Body of pancreas (tissue), 4 donors: Measurements from ENCODE around the gene CTNNA2.

Experiments
- CTCF ChIP-seq, 7 experiments: fragments of 450-650 bp in 4 of 7; fragments of 200-600 bp in 3 of 7; sonication (generic) in 3 of 7; IDR thresholded peaks; one replicate each; pipeline ENCODE4 v1.5.1; 2016 to 2019; ENCODE audit warnings: antibody characterized with exemption in 7 of 7
- POLR2A ChIP-seq, 3 donors: fragments of 450-650 bp; IDR thresholded peaks; one replicate each; pipeline ENCODE4 v1.6.1; 2016; ENCODE audit warnings: antibody characterized with exemption in 3 of 3, mild to moderate bottlenecking in 2 of 3

- TF ChIP-seq POLR2A (IDR thresholded peaks at IDR 0.05) (no peak), CTCF (IDR thresholded peaks at IDR 0.05) (no peak)
Measured at GRCh38 chr2:80363330-80363729, 850.5 kb downstream of the CTNNA2 start.
